ENCODE results near the gene TSPAN18. TPM values are rescaled to one million over a fixed set of nuclear protein-coding genes. Genes with fewer than 3 reads are reported as not detected.

Gene TSPAN18
- total and polyA plus RNA-seq, 2 of the 8 experiments (the other 6 are each of a cell fraction or from before 2014, with no cell fraction given) = 5.2 to 10.2 TPM

DNA sequence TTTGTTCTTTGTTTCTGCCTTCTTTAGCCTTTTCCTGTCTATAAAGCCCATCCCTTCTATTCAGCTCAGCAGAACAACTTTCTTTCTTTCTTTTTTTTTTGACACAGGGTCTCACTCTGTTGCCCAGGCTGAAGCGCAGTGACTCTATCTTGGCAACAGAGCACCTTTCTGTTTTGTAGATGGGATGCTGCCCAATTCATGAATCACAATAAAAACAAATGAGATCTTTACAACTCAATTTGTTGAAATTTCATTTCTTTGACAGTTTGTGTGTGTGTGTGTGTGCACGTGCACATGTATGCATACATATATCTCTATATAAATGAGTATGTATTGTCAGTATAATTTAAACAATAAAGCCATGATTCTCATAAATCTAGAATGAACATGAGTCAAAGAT, 25.5 kb downstream of the TSPAN18 start (continued):
- TF ChIP-seq TCF12 (IDR thresholded peaks at IDR 0.05; ENCODE audit: low read depth, low read length) (no peak), POLR2A (IDR thresholded peaks at IDR 0.05; ENCODE audit: control extremely low read depth in 1 of 2, low read depth in 2 of 2, low read length in 2 of 2) (no peak), RFX5 (IDR thresholded peaks at IDR 0.05; ENCODE audit: borderline replicate concordance, low read depth, low read length) (no peak)
- TF ChIP-seq, protein P1, sequence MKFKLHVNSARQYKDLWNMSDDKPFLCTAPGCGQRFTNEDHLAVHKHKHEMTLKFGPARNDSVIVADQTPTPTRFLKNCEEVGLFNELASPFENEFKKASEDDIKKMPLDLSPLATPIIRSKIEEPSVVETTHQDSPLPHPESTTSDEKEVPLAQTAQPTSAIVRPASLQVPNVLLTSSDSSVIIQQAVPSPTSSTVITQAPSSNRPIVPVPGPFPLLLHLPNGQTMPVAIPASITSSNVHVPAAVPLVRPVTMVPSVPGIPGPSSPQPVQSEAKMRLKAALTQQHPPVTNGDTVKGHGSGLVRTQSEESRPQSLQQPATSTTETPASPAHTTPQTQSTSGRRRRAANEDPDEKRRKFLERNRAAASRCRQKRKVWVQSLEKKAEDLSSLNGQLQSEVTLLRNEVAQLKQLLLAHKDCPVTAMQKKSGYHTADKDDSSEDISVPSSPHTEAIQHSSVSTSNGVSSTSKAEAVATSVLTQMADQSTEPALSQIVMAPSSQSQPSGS (IDR thresholded peaks at IDR 0.05; ENCODE audit: low read length) = no peak
